ENCODE results near the gene DYNC1I1. TPM values are rescaled to one million over a fixed set of nuclear protein-coding genes. Genes with fewer than 3 reads are reported as not detected.
A peak's percentile ranks its signal among the peaks of the same experiment; 100 is the strongest.

The DYNC1I1 gene
- total and polyA plus RNA-seq, 2 donors (not counting 1 experiment from before 2014, with no cell fraction given): 0.17 to 0.30 TPM

DNA sequence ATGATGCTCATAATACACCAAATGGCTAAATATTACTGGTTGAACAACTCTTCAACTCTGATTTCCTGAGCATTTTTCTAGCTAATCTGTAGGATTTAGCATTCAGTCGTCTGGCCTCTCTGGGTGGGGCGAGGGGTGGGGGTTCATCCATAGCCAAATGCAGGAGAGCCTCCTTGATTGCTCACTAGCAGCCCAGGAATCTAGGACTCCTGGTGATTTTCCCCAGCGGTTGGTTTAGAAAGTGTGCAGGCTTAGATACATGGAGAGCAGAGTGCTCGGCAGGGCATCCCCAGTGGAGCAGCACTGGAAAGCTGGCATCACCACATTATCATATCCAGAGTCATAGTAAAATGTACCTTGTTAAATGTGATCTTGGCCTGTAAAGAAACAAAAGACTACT lies 136.1 kb downstream of the DYNC1I1 start:
- Histone ChIP-seq H3K27me3 (ENCODE audit: control insufficient read depth, insufficient read depth, low read length) (no peaks in the 10 kb centered on the region), H4K20me1 (ENCODE audit: control insufficient read depth, extremely low read depth, insufficient read depth, low read length) (no peaks in the 10 kb centered on the region), H3K4me2 (ENCODE audit: extremely low read depth, insufficient read depth, low read length) (no peak overlapping the region), H3K4me1 (ENCODE audit: control insufficient read depth, extremely low read depth, insufficient read depth, low read length) (no peaks in the 10 kb centered on the region), H3K79me2 (ENCODE audit: control insufficient read depth, insufficient read depth, low read length) (no peaks in the 10 kb centered on the region), H3K9ac (ENCODE audit: insufficient read depth, low read length) (no peak overlapping the region), H3K9me3 (ENCODE audit: control insufficient read depth, insufficient read depth, low read depth, low read length) (no peaks in the 10 kb centered on the region), H3K27ac (ENCODE audit: insufficient read depth, low read length) (no peak overlapping the region), H2AFZ (ENCODE audit: low read length) (no peak overlapping the region), H3K36me3 (ENCODE audit: control insufficient read depth, insufficient read depth, low read length) (no peaks in the 10 kb centered on the region), H3K4me3 (replicated peaks in 1 of 4; ENCODE audit: control extremely low read depth in 1 of 4, insufficient read depth in 1 of 4, low read depth in 3 of 4, low read length in 4 of 4) (no peak overlapping the region)
- TF ChIP-seq, protein P1, sequence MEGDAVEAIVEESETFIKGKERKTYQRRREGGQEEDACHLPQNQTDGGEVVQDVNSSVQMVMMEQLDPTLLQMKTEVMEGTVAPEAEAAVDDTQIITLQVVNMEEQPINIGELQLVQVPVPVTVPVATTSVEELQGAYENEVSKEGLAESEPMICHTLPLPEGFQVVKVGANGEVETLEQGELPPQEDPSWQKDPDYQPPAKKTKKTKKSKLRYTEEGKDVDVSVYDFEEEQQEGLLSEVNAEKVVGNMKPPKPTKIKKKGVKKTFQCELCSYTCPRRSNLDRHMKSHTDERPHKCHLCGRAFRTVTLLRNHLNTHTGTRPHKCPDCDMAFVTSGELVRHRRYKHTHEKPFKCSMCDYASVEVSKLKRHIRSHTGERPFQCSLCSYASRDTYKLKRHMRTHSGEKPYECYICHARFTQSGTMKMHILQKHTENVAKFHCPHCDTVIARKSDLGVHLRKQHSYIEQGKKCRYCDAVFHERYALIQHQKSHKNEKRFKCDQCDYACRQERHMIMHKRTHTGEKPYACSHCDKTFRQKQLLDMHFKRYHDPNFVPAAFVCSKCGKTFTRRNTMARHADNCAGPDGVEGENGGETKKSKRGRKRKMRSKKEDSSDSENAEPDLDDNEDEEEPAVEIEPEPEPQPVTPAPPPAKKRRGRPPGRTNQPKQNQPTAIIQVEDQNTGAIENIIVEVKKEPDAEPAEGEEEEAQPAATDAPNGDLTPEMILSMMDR (conservative IDR thresholded peaks at IDR 0.05 in 1 of 2, IDR thresholded peaks at IDR 0.05 in 1 of 2; ENCODE audit: low read depth in 1 of 2, low read length in 2 of 2): no peak
- no peak for TF ChIP-seq EZH2 (IDR thresholded peaks at IDR 0.05; ENCODE audit: low read length, missing control alignments)
- no peak for DNase-seq (ENCODE audit: low read depth in 2 of 2)

DNA sequence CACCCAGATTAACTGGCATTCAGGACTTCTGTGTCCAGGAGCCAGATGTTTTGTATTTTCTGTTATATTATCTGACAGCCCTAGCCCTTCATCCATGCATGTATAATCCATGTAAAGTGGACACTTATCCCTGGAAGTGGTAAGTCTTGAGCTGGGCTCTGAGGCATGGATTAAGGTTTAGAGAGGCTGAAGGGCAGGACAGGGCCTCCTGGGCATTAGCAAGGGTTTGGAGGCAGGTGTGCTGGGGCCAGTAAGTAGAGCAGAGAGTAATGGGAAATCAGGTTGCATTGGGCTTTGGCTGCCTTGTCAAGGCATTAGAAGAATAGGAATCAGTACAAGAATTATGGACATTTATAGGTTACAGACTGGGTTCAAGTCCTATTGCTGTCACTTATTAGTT lies 138.0 kb downstream of the DYNC1I1 start:
- Histone ChIP-seq H3K9ac (ENCODE audit: insufficient read depth, low read length) (no peak overlapping the region), H3K36me3 (ENCODE audit: control insufficient read depth, insufficient read depth, low read length) (no peaks in the 10 kb centered on the region), H3K27ac (ENCODE audit: insufficient read depth, low read length) (no peak overlapping the region), H4K20me1 (ENCODE audit: control insufficient read depth, extremely low read depth, insufficient read depth, low read length) (no peaks in the 10 kb centered on the region), H3K27me3 (ENCODE audit: control insufficient read depth, insufficient read depth, low read length) (no peaks in the 10 kb centered on the region), H3K4me1 (ENCODE audit: control insufficient read depth, extremely low read depth, insufficient read depth, low read length) (no peaks in the 10 kb centered on the region), H3K9me3 (ENCODE audit: control insufficient read depth, insufficient read depth, low read depth, low read length) (no peaks in the 10 kb centered on the region), H3K4me3 (replicated peaks in 1 of 4; ENCODE audit: control extremely low read depth in 1 of 4, insufficient read depth in 1 of 4, low read depth in 3 of 4, low read length in 4 of 4) (no peak overlapping the region), H2AFZ (ENCODE audit: low read length) (no peak overlapping the region), H3K79me2 (ENCODE audit: control insufficient read depth, insufficient read depth, low read length) (no peaks in the 10 kb centered on the region), H3K4me2 (ENCODE audit: extremely low read depth, insufficient read depth, low read length) (no peak overlapping the region)
- TF ChIP-seq EZH2 (IDR thresholded peaks at IDR 0.05; ENCODE audit: low read length, missing control alignments): no peak
- TF ChIP-seq, protein P1 (conservative IDR thresholded peaks at IDR 0.05 in 1 of 2, IDR thresholded peaks at IDR 0.05 in 1 of 2; ENCODE audit: low read depth in 1 of 2, low read length in 2 of 2): no peak
- DNase-seq (ENCODE audit: low read depth in 2 of 2): no peak

DNA sequence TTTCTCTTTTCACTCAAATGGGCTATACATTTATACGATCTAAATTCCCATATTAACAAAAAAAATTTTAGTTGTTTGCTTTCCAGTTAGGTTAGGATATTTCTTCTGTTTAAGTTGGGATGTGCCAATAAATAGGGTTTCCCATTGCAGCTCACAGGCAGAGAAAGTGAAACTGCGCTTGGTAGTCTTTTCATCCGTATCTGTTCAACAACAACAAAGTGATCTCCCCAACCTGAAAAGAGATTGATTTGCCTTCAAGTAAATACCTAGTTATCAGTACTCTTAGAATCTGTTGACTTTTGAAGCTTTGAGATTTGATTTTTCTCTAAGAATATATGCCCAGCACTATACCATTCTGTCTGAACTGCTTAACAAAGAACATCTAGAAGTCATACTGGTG lies 143.4 kb downstream of the DYNC1I1 start:
- Histone ChIP-seq H3K9ac (ENCODE audit: insufficient read depth, low read length) (no peak overlapping the region), H2AFZ (ENCODE audit: low read length) (no peak overlapping the region), H3K4me2 (ENCODE audit: extremely low read depth, insufficient read depth, low read length) (peak overlapping the region; percentile 52), H3K9me3 (ENCODE audit: control insufficient read depth, insufficient read depth, low read depth, low read length) (no peaks in the 10 kb centered on the region), H3K36me3 (ENCODE audit: control insufficient read depth, insufficient read depth, low read length) (no peaks in the 10 kb centered on the region), H3K27me3 (ENCODE audit: control insufficient read depth, insufficient read depth, low read length) (no peaks in the 10 kb centered on the region), H3K4me1 (ENCODE audit: control insufficient read depth, extremely low read depth, insufficient read depth, low read length) (no peaks in the 10 kb centered on the region), H3K4me3 (replicated peaks in 1 of 4; ENCODE audit: control extremely low read depth in 1 of 4, insufficient read depth in 1 of 4, low read depth in 3 of 4, low read length in 4 of 4) (peak overlapping the region in 1 of 4 experiments; percentile 63), H3K79me2 (ENCODE audit: control insufficient read depth, insufficient read depth, low read length) (no peaks in the 10 kb centered on the region), H4K20me1 (ENCODE audit: control insufficient read depth, extremely low read depth, insufficient read depth, low read length) (no peaks in the 10 kb centered on the region), H3K27ac (ENCODE audit: insufficient read depth, low read length) (no peak overlapping the region)
- peak in 1 of 2 donors; percentile 2 for DNase-seq (ENCODE audit: low read depth in 2 of 2)
- TF ChIP-seq, protein P1 (conservative IDR thresholded peaks at IDR 0.05 in 1 of 2, IDR thresholded peaks at IDR 0.05 in 1 of 2; ENCODE audit: low read depth in 1 of 2, low read length in 2 of 2): no peak
- TF ChIP-seq EZH2 (IDR thresholded peaks at IDR 0.05; ENCODE audit: low read length, missing control alignments): no peak

Measured in fibroblast of lung (primary cell).